Activated CD4-positive, CD25-positive, alpha-beta regulatory T cell treated with anti-CD3 and anti-CD28 coated beads, Interleukin-2, amount 50 U/mL, for 16 hours (primary cell): ENCODE results near the gene DZANK1.
"Not testable (repeated sequence)": the region's sequence is repeated elsewhere in the genome, so short reads cannot be mapped to it uniquely, and the experiment has no call there.

Experiments
- DNase-seq: peaks from one replicate; pipeline ENCODE4 v3.0.0-alpha.2; 2020; ENCODE audit warnings: low read depth, low spot score

DZANK1 gene

GRCh38 chr20:18440403-18440802 lies 26.4 kb downstream of the DZANK1 start:
- DNase-seq: no peak

- DNase-seq: no peak
Measured at GRCh38 chr20:18436847-18437246, 30.0 kb downstream of the DZANK1 start.

- DNase-seq: no peak
Measured at GRCh38 chr20:18431206-18431605, 35.6 kb downstream of the DZANK1 start.

- DNase-seq: no peak
Measured at GRCh38 chr20:18430172-18430826, 36.5 kb downstream of the DZANK1 start.

GRCh38 chr20:18428490-18429173 lies 38.2 kb downstream of the DZANK1 start:
- DNase-seq: no peak

- no peak for DNase-seq
Measured at GRCh38 chr20:18427214-18427613, 39.6 kb downstream of the DZANK1 start.

GRCh38 chr20:18421608-18422007 lies 45.2 kb downstream of the DZANK1 start:
- DNase-seq: no peak

- no peak for DNase-seq
Measured at GRCh38 chr20:18416486-18416885, 50.3 kb downstream of the DZANK1 start.

- DNase-seq: no peak
Measured at GRCh38 chr20:18414140-18414539, 52.7 kb downstream of the DZANK1 start.

- DNase-seq: no peak
Measured at GRCh38 chr20:18412221-18412901, 54.5 kb downstream of the DZANK1 start.

GRCh38 chr20:18405826-18406225 lies 61.0 kb downstream of the DZANK1 start:
- DNase-seq: no peak

GRCh38 chr20:18404172-18404571 lies 62.7 kb downstream of the DZANK1 start:
- DNase-seq: no peak

- no peak for DNase-seq
Measured at GRCh38 chr20:18403269-18403668, 63.6 kb downstream of the DZANK1 start.

GRCh38 chr20:18401305-18401704 lies 65.5 kb downstream of the DZANK1 start:
- no peak for DNase-seq

- DNase-seq: no peak
Measured at GRCh38 chr20:18400460-18400859, 66.4 kb downstream of the DZANK1 start.

- not testable (repeated sequence) for DNase-seq
Measured at GRCh38 chr20:18398713-18399112, 68.1 kb downstream of the DZANK1 start.

GRCh38 chr20:18397030-18397429 lies 69.8 kb downstream of the DZANK1 start:
- no peak for DNase-seq

GRCh38 chr20:18395544-18395943 lies 71.3 kb downstream of the DZANK1 start:
- no peak for DNase-seq

- DNase-seq: no peak
Measured at GRCh38 chr20:18394363-18394762, 72.5 kb downstream of the DZANK1 start.

GRCh38 chr20:18391686-18392085 lies 75.1 kb downstream of the DZANK1 start:
- DNase-seq: no peak

- DNase-seq: no peak
Measured at GRCh38 chr20:18390201-18390600, 76.6 kb downstream of the DZANK1 start.

GRCh38 chr20:18388860-18389259 lies 78.0 kb downstream of the DZANK1 start:
- DNase-seq: no peak
